ENCODE results near the gene FOXN4.

FOXN4 gene

DNA sequence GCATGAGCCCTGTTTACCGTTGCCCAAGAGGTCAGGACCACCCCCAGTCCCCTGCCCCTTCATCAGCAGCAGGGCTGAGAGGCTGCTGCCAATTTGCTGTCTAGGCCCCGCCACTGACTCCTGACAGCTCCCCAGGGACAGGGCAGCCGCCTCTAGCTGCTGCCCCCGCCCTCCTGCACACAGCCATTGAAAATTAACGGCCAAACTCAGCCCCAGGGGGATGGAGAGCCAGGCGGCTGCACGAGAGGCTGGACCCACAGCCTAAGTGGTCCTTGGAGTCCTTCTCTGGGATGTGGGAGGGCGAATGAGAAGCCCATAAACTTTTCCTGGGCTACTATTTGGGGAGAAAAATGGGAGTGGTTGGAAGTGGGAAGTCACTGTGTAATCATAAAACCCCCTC, 4.6 kb downstream of the FOXN4 start:
- H3K27me3 ChIP-seq (ENCODE audit: control insufficient read depth in 1 of 2, insufficient read depth in 2 of 2, low read length in 2 of 2): peaks cover 29 to 32% of the 10 kb centered on the region in 2 donors
- no peak overlapping the region for H3K27ac ChIP-seq (ENCODE audit: low read length)
- no peaks in the 10 kb centered on the region for H3K9me3 ChIP-seq (ENCODE audit: control insufficient read depth in 2 of 2, low read length in 2 of 2)
- H3K36me3 ChIP-seq (ENCODE audit: control insufficient read depth in 2 of 2, insufficient read depth in 2 of 2, low read length in 2 of 2): no peaks in the 10 kb centered on the region
- no peak overlapping the region for H3K9ac ChIP-seq (ENCODE audit: low read length in 2 of 2)
- no peak overlapping the region for H3K4me3 ChIP-seq (ENCODE audit: low read length in 2 of 2)
- H3K4me1 ChIP-seq (ENCODE audit: control insufficient read depth, insufficient read depth, low read length): peaks cover 6% of the 10 kb centered on the region

DNA sequence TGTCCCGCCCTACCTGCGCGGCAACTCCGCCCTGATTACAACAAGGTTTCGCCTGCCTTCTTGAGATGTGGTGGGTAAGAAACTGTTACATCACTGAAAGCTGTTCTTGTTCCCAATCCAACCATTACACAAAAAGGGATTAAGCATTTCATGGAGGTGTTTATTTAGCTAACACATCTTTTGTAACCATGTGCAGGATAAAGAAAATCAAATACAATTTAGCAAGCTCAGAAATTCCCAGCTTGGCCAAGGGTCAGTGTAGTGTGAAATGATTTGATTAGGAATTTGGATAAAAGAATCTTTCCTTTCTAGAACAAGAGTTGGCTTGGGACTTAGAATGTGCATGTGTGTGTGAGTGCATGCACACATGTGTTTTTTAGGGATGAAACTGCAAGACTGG, 6.3 kb downstream of the FOXN4 start:
- Histone ChIP-seq H3K9me3 (ENCODE audit: control insufficient read depth in 2 of 2, low read length in 2 of 2) (no peaks in the 10 kb centered on the region), H3K27ac (ENCODE audit: low read length) (no peak overlapping the region), H3K27me3 (ENCODE audit: control insufficient read depth in 1 of 2, insufficient read depth in 2 of 2, low read length in 2 of 2) (peaks cover 21 to 28% of the 10 kb centered on the region in 2 donors), H3K4me1 (ENCODE audit: control insufficient read depth, insufficient read depth, low read length) (no peaks in the 10 kb centered on the region), H3K9ac (ENCODE audit: low read length in 2 of 2) (no peak overlapping the region), H3K36me3 (ENCODE audit: control insufficient read depth in 2 of 2, insufficient read depth in 2 of 2, low read length in 2 of 2) (no peaks in the 10 kb centered on the region), H3K4me3 (ENCODE audit: low read length in 2 of 2) (no peak overlapping the region)

DNA sequence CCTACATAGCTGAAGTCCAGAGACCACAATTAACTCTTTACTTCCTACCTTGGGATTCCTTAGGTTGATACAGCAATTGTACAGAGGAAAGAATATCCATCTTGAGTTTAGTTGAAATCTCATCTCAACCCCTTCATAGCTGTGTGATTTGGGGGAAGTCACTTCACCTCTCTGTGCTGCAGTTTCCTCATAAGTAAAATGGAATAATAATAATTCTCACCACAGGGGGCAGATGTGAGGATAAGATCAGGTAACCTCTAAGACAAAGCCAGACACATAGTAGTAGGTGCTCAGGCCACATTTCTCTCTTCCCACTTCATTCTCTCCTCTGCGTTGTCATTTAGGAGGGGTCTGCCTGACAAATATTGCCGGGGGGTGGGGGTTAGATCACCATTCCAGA, 6.7 kb downstream of the FOXN4 start:
- no peak overlapping the region for H3K4me3 ChIP-seq (ENCODE audit: low read length in 2 of 2)

DNA sequence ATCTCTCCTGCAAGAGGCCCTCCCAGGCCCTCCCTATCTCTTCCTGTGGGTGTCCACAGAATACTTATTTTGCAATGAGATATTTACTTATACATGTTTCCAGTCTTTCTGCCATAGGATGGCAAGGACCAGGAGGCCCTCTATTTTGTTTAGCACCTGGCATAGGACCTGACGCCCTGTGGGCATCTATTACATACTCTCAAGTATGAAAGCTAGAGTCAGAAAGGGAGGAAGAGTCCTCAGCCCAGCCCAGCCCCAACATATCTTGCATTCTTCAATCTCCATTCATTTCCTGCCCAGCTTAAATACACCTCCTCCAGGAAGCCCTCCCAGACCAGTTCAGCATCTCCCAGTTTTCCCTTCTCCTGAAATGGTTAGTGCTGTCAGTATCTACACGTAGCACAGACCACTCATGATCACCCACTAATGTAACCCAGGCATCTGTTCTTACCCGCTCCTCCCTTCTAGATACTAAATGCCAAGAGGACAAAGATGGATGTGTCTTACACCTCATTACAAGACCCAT, 7.4 kb downstream of the FOXN4 start:
- H3K27ac ChIP-seq (ENCODE audit: low read length): no peak overlapping the region

More for the DNA sequence above, 6.7 kb downstream of the FOXN4 start:
- Histone ChIP-seq H3K9me3 (ENCODE audit: control insufficient read depth in 2 of 2, low read length in 2 of 2) (no peaks in the 10 kb centered on the region), H3K4me1 (ENCODE audit: control insufficient read depth, insufficient read depth, low read length) (no peaks in the 10 kb centered on the region), H3K9ac (ENCODE audit: low read length in 2 of 2) (no peak overlapping the region), H3K27ac (ENCODE audit: low read length) (no peak overlapping the region), H3K27me3 (ENCODE audit: control insufficient read depth in 1 of 2, insufficient read depth in 2 of 2, low read length in 2 of 2) (peaks cover 17 to 26% of the 10 kb centered on the region in 2 donors), H3K36me3 (ENCODE audit: control insufficient read depth in 2 of 2, insufficient read depth in 2 of 2, low read length in 2 of 2) (no peaks in the 10 kb centered on the region)

DNA sequence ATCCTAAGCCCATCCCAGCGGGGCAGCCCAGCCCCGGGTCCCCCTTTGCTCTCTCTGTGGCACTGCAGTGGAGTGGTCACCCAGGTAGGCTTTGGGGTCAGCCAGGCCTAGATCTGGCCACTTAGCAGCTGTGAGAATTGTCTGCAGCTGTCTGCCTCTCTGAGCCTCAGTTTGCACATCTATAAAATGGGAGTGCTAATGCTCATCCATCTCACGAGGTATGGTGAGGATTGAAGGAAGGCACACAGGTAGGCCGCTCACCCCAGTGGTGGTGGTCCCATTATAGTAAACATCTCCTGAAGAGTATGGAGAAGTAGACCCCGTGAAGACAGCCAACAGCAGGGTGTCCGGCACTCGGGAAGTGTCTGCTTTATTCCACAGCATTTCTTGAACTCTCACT, 9.2 kb downstream of the FOXN4 start:
- Histone ChIP-seq H3K27ac (ENCODE audit: low read length) (no peak overlapping the region), H3K4me3 (ENCODE audit: low read length in 2 of 2) (no peak overlapping the region), H3K9me3 (ENCODE audit: control insufficient read depth in 2 of 2, low read length in 2 of 2) (no peaks in the 10 kb centered on the region), H3K4me1 (ENCODE audit: control insufficient read depth, insufficient read depth, low read length) (no peaks in the 10 kb centered on the region), H3K27me3 (ENCODE audit: control insufficient read depth in 1 of 2, insufficient read depth in 2 of 2, low read length in 2 of 2) (peaks cover 0 to 15% of the 10 kb centered on the region in 2 donors), H3K9ac (ENCODE audit: low read length in 2 of 2) (no peak overlapping the region), H3K36me3 (ENCODE audit: control insufficient read depth in 2 of 2, insufficient read depth in 2 of 2, low read length in 2 of 2) (no peaks in the 10 kb centered on the region)

More for the DNA sequence above, 7.4 kb downstream of the FOXN4 start:
- H3K4me1 ChIP-seq (ENCODE audit: control insufficient read depth, insufficient read depth, low read length): no peaks in the 10 kb centered on the region
- peaks cover 11 to 20% of the 10 kb centered on the region in 2 donors for H3K27me3 ChIP-seq (ENCODE audit: control insufficient read depth in 1 of 2, insufficient read depth in 2 of 2, low read length in 2 of 2)
- no peaks in the 10 kb centered on the region for H3K36me3 ChIP-seq (ENCODE audit: control insufficient read depth in 2 of 2, insufficient read depth in 2 of 2, low read length in 2 of 2)
- no peak overlapping the region for H3K9ac ChIP-seq (ENCODE audit: low read length in 2 of 2)
- no peaks in the 10 kb centered on the region for H3K9me3 ChIP-seq (ENCODE audit: control insufficient read depth in 2 of 2, low read length in 2 of 2)
- H3K4me3 ChIP-seq (ENCODE audit: low read length in 2 of 2): no peak overlapping the region

DNA sequence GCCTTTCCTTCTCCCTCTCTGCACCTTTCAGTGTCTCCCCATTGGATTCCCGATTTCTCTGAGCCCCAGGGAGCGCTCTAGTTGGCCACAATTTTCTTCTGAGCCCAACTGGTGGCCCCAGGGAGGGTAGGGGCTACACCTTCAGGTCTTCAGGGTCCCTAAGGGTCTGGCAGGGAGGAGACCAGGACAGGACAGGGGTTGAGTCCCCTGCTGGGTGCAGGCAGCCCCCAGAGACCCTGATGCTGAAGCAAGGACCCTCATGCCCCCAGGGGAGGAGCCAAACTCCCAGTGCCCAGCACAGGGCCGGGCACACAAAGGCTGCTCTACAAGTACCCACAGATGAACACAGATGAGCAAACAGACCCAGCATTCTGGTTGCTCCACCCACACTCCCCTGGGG, 12.7 kb downstream of the FOXN4 start:
- Histone ChIP-seq H3K9ac (ENCODE audit: low read length in 2 of 2) (no peak overlapping the region), H3K36me3 (ENCODE audit: control insufficient read depth in 2 of 2, insufficient read depth in 2 of 2, low read length in 2 of 2) (no peaks in the 10 kb centered on the region), H3K27ac (ENCODE audit: low read length) (no peak overlapping the region), H3K9me3 (ENCODE audit: control insufficient read depth in 2 of 2, low read length in 2 of 2) (no peaks in the 10 kb centered on the region), H3K4me3 (ENCODE audit: low read length in 2 of 2) (no peak overlapping the region), H3K27me3 (ENCODE audit: control insufficient read depth in 1 of 2, insufficient read depth in 2 of 2, low read length in 2 of 2) (no peaks in the 10 kb centered on the region), H3K4me1 (ENCODE audit: control insufficient read depth, insufficient read depth, low read length) (peaks cover 8% of the 10 kb centered on the region)

DNA sequence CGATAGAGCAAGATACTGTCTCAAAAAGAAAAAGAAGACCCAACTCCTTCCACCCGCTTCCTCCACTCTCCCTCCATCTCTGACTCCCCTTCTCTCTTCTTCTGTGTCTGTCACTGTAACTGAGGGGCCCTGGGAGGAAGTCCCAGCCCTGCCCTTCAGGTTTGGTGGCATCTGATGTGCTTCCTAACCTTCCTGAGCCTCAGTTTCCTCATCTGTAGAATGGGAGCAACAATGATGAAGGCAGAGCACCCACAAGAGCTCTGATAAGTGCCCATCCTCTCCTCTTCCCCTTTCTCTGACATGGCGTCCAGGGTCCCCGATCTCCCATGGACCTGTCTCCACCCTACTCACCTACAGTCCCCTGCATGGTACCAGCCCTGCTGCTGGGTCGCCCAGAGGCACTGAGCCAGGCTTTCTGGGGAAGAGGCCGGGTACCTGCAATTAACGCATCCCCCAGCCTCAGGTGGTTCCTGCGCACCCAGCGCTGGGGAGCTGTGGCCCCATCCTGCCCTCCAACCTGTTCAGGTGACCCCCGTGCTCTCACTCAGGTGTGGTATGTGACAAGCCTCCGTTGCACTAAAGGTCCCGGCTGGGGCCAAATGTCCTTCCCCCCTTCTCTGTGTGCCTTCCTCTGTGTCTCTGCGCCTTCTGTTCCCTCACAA, 13.2 kb downstream of the FOXN4 start:
- Histone ChIP-seq H3K9ac (ENCODE audit: low read length in 2 of 2) (no peak overlapping the region), H3K27me3 (ENCODE audit: control insufficient read depth in 1 of 2, insufficient read depth in 2 of 2, low read length in 2 of 2) (no peaks in the 10 kb centered on the region), H3K9me3 (ENCODE audit: control insufficient read depth in 2 of 2, low read length in 2 of 2) (no peaks in the 10 kb centered on the region), H3K36me3 (ENCODE audit: control insufficient read depth in 2 of 2, insufficient read depth in 2 of 2, low read length in 2 of 2) (no peaks in the 10 kb centered on the region), H3K4me1 (ENCODE audit: control insufficient read depth, insufficient read depth, low read length) (peaks cover 13% of the 10 kb centered on the region), H3K4me3 (ENCODE audit: low read length in 2 of 2) (no peak overlapping the region), H3K27ac (ENCODE audit: low read length) (no peak overlapping the region)

DNA sequence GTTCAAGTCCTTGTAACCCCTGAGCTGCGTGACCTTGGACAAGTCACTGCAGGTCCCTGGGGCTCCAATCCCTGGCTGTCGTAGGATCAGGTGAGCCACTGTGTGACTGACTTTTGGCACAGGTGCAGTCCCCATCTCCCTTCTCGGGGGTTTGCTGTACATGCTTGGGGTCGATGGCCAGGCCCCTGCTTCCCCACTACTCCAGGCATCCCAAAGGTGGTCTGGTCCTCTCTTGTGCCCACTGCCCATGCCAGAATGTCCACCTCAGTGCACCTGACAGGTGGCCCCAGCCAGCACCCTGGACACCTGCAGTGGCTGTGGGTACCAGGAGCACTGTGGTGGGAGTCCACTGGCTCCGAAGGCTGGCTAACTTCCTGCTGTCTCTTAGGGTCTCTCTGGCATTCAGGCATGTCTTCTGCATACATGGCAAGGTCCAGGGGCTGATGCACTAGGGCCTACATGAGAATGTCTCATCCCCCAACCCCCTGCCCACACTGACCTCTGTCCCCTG, 14.7 kb downstream of the FOXN4 start:
- Histone ChIP-seq H3K9me3 (ENCODE audit: control insufficient read depth in 2 of 2, low read length in 2 of 2) (no peaks in the 10 kb centered on the region), H3K27ac (ENCODE audit: low read length) (no peak overlapping the region), H3K27me3 (ENCODE audit: control insufficient read depth in 1 of 2, insufficient read depth in 2 of 2, low read length in 2 of 2) (no peaks in the 10 kb centered on the region), H3K4me3 (ENCODE audit: low read length in 2 of 2) (no peak overlapping the region), H3K36me3 (ENCODE audit: control insufficient read depth in 2 of 2, insufficient read depth in 2 of 2, low read length in 2 of 2) (no peaks in the 10 kb centered on the region), H3K4me1 (ENCODE audit: control insufficient read depth, insufficient read depth, low read length) (peaks cover 16% of the 10 kb centered on the region), H3K9ac (ENCODE audit: low read length in 2 of 2) (no peak overlapping the region)

DNA sequence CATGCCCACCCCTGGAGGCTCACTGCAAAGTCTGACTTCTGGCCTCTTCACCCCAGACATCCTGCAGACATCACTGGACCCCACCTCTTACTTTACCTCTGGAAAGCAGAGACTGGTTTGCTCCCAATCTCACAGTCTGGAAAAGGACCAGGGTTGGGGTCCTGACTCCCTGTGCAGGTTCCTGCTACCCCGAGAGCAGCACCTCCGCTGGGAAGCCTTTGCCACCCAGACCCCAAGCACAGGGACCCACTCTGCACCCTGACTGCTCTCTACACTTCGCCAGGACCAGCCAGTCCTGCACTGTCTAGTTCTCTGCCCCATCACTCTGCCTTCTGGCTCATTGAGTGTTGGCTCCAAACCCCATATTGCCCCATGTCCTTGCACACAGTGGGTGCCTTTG, 16.0 kb downstream of the FOXN4 start:
- Histone ChIP-seq H3K9me3 (ENCODE audit: control insufficient read depth in 2 of 2, low read length in 2 of 2) (no peaks in the 10 kb centered on the region), H3K4me1 (ENCODE audit: control insufficient read depth, insufficient read depth, low read length) (peaks cover 16% of the 10 kb centered on the region), H3K27ac (ENCODE audit: low read length) (no peak overlapping the region), H3K27me3 (ENCODE audit: control insufficient read depth in 1 of 2, insufficient read depth in 2 of 2, low read length in 2 of 2) (no peaks in the 10 kb centered on the region), H3K9ac (ENCODE audit: low read length in 2 of 2) (no peak overlapping the region), H3K4me3 (ENCODE audit: low read length in 2 of 2) (no peak overlapping the region), H3K36me3 (ENCODE audit: control insufficient read depth in 2 of 2, insufficient read depth in 2 of 2, low read length in 2 of 2) (no peaks in the 10 kb centered on the region)

DNA sequence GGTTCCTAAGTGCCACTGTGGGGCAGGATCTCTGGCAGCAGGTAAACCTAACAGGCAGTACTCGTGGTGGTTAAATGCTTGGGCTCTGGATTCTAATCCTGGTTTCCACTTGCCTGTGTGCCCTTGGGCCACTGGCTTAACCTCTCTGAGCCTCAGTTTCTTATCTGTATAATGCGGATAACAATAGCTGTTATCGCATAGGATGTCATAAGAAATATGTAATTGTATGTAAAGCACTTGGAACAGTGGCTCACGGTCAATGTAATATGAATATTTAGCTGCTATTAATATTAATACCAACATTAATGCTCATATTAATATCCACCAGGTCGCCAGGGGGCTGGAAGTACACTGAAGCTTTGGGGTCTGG, 16.8 kb downstream of the FOXN4 start:
- no peaks in the 10 kb centered on the region for H3K27me3 ChIP-seq (ENCODE audit: control insufficient read depth in 1 of 2, insufficient read depth in 2 of 2, low read length in 2 of 2)
- H3K4me3 ChIP-seq (ENCODE audit: low read length in 2 of 2): no peak overlapping the region
- no peak overlapping the region for H3K27ac ChIP-seq (ENCODE audit: low read length)
- peaks cover 16% of the 10 kb centered on the region for H3K4me1 ChIP-seq (ENCODE audit: control insufficient read depth, insufficient read depth, low read length)
- no peaks in the 10 kb centered on the region for H3K9me3 ChIP-seq (ENCODE audit: control insufficient read depth in 2 of 2, low read length in 2 of 2)
- H3K36me3 ChIP-seq (ENCODE audit: control insufficient read depth in 2 of 2, insufficient read depth in 2 of 2, low read length in 2 of 2): no peaks in the 10 kb centered on the region
- no peak overlapping the region for H3K9ac ChIP-seq (ENCODE audit: low read length in 2 of 2)

Data from stomach smooth muscle (tissue), 2 donors.